Daoy (cell line): ENCODE measurements around the gene RPP14. TPM values are rescaled to one million over a fixed set of nuclear protein-coding genes. Genes with fewer than 3 reads are reported as not detected.

Experiments used
- DNase-seq: peaks from one replicate; pipeline ENCODE4 v3.0.0-alpha.2; 2015; ENCODE audit warnings: low read depth
- total RNA-seq: library from RNA; depleted of rRNA; stranded (reverse); fragments of >200 nt; shearing (Covaris generic); gene quantifications from 2 replicates; pipeline ENCODE4 v1.2.3, GENCODE V29; 2014; rRNA removed

Gene RPP14
- total RNA-seq, 1 experiment from 2014 or later, result 17.8 TPM

GRCh38 chr3:58356054-58356453, 50.0 kb downstream of the RPP14 start:
- DNase-seq, result no peak

GRCh38 chr3:58357402-58357801, 51.4 kb downstream of the RPP14 start:
- DNase-seq, result no peak

- no peak for DNase-seq
Observed at GRCh38 chr3:58358092-58358491, 52.0 kb downstream of the RPP14 start.

- DNase-seq, result no peak
Observed at GRCh38 chr3:58358808-58359207, 52.8 kb downstream of the RPP14 start.

- no peak for DNase-seq
Observed at GRCh38 chr3:58359621-58360020, 53.6 kb downstream of the RPP14 start.

GRCh38 chr3:58361866-58362265, 55.8 kb downstream of the RPP14 start:
- DNase-seq, result no peak

GRCh38 chr3:58366699-58367098, 60.7 kb downstream of the RPP14 start:
- no peak for DNase-seq

- DNase-seq, result no peak
Observed at GRCh38 chr3:58369038-58369437, 63.0 kb downstream of the RPP14 start.

Other genes starting within 250 kb of the RPP14 start
- not detected in 2 replicates for gene DNASE1L3, start 95.3 kb upstream of the RPP14 start, total RNA-seq
- gene ABHD6, start 68.5 kb upstream of the RPP14 start, total RNA-seq, result 5.1 and 6.2 TPM in 2 replicates
- 11.5 and 18.8 TPM in 2 replicates for gene HTD2, start 275 bp downstream of the RPP14 start, total RNA-seq
- gene PXK, start 26.6 kb downstream of the RPP14 start, total RNA-seq, result 23.6 and 33.7 TPM in 2 replicates
- 115 and 119 TPM in 2 replicates for gene PDHB, start 127.6 kb downstream of the RPP14 start, total RNA-seq
- 2.2 and 3.5 TPM in 2 replicates for gene KCTD6, start 185.9 kb downstream of the RPP14 start, total RNA-seq
- gene ACOX2, start 230.9 kb downstream of the RPP14 start, total RNA-seq, result 0.11 and 4.2 TPM in 2 replicates